Measurements from ENCODE around the gene RTBDN.
A peak's percentile ranks its signal among the peaks of the same experiment; 100 is the strongest.

The RTBDN gene

DNA sequence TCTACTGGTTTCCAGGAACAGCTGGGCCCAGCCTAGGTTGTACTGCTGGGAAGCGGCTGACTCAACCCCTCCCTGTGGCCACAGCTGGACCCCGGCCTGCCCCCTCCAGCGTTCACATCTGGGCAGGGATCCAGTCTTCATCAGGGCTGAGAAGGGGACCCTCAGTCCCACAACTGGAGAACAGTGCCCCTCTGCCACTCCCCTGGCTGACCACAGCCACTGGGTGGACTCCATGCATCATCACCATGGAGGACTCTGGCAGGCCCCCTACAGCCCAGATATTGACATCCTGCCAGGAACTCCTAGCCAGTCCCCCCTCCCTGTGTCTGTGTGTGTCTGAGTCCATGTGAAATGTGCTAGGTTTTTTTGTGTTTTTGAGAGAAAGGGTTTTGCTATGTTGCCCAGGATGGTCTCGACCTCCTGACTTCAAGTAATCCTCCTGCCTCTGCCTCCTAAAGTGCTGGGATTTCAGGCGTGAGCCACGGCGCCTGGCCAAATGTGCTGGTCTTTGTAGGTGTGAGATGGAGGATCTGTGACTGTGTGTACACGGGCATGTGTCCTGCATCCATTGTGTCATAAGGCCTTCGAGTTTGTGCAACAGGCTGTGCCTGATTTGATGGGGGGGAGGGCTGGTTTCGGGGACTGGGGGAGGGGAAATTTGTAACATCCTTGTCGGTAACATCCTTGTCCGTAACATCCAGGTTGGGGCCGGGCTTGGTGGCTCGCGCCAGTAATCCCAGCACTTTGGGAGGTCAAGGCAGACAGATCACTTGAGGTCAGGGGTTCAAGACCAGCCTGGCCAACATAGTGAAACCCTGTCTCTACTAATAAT is 55.0 kb downstream of the RTBDN start:
- TF ChIP-seq, protein P1, sequence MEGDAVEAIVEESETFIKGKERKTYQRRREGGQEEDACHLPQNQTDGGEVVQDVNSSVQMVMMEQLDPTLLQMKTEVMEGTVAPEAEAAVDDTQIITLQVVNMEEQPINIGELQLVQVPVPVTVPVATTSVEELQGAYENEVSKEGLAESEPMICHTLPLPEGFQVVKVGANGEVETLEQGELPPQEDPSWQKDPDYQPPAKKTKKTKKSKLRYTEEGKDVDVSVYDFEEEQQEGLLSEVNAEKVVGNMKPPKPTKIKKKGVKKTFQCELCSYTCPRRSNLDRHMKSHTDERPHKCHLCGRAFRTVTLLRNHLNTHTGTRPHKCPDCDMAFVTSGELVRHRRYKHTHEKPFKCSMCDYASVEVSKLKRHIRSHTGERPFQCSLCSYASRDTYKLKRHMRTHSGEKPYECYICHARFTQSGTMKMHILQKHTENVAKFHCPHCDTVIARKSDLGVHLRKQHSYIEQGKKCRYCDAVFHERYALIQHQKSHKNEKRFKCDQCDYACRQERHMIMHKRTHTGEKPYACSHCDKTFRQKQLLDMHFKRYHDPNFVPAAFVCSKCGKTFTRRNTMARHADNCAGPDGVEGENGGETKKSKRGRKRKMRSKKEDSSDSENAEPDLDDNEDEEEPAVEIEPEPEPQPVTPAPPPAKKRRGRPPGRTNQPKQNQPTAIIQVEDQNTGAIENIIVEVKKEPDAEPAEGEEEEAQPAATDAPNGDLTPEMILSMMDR (IDR thresholded peaks at IDR 0.05; ENCODE audit: extremely low read depth, insufficient read depth, missing control alignments) = peak; percentile 5
- no peak for DNase-seq (ENCODE audit: low spot score)
- in situ Hi-C loops (cut with MboI; ENCODE audit: low pct_unique_long_range_greater_than_20kb, low sequenced_read_pairs, unreplicated experiment) = no loop called here

DNA sequence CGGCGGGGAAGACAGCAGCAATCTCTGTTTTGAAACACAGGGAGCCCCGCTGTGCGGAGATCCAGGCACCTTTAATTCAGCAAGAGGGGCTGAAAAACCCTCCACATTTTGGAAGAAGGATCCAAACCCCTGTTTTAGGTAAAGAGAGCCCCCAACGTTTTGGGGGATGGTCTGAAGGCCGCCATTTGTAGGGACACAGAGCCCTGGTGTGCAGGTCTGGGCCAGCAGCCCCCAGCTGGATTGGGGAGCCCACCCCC is 55.5 kb downstream of the RTBDN start:
- TF ChIP-seq, protein P1 (IDR thresholded peaks at IDR 0.05; ENCODE audit: extremely low read depth, insufficient read depth, missing control alignments) = no peak
- no peak for DNase-seq (ENCODE audit: low spot score)
- in situ Hi-C loops (cut with MboI; ENCODE audit: low pct_unique_long_range_greater_than_20kb, low sequenced_read_pairs, unreplicated experiment) = no loop called here

DNA sequence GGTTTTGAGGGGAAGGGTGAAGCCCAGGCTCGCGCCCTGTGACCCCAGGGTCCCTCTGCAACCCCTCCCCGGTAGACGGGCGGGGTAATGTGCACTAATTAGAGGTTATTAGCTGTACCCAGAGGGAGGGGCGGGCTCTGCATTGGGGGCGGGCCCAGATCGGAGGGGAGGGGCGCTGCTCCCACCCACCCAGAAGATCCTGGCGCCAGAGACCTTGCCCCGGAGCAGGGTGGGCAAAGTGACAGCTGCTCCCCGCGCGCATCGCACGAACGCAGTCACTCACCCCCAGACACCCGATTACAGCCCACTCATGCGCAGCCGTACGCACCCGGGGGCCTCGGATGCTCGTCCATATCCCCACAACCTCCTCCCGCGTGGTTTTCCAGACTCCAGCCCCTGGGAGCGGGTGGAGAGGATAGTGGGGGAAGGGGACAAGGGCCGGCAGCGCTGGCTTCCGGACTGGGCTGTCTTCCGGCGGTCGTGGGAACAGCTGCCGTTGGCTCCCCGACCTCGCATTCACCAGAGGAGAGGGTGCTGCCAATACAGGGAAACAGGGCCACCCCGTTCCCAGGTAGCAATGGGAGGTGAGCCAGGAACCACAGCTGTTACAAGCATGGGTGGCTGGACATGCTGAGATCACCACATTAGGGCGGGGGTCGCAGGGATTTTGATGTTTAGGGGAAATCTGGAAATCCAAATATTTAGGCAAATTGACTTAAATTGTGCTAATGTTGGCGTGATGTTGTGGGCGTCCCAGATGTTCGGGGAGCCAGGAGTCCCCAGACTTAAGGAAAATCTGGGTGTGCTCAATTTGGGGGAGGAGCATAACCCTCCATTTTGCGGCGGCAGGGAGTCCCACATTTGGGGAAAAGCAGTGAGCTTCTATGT is 56.1 kb downstream of the RTBDN start:
- TF ChIP-seq, protein P1 (IDR thresholded peaks at IDR 0.05; ENCODE audit: extremely low read depth, insufficient read depth, missing control alignments) = no peak
- DNase-seq (ENCODE audit: low spot score) = peak; percentile 70
- in situ Hi-C loops (cut with MboI; ENCODE audit: low pct_unique_long_range_greater_than_20kb, low sequenced_read_pairs, unreplicated experiment) = no loop called here

DNA sequence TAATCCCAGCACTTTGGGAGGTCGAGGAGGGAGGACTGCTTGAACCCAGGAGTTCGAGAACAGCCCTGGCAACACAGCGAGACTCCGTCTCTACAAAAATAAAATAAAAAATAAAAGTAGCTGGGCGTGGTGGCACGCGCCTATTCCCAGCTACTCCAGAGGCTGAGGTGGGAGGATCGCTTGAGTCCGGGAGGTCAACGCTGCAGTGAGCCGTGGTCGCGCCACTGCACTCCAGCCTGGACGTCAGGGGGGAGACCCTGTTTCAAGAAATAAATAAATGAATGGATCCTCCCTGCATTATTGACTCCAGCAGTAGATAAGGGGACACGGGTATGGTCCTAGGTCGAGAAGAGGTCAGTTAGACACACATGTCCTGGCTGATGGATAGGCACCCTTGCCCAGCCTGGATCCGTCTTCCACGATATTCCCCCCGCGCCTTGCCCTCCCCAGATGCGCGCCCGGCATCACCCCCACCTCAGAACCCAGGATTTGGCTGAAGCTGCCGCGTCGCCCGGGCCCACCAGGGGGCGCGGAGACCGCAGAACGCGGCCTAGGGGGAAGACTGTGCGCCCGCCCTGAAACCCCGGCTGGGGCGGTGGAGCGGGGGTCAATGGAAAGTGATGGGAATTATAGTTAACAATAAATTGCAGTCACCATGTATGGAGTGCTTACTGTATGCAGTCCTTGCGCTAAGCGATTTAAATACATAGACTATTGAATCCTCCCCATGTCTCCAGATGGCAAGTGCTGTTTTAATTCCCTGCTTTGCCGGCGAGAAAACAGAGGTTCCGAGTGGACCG is 57.0 kb downstream of the RTBDN start:
- DNase-seq (ENCODE audit: low spot score) = peak; percentile 82
- TF ChIP-seq, protein P1 (IDR thresholded peaks at IDR 0.05; ENCODE audit: extremely low read depth, insufficient read depth, missing control alignments) = peak; percentile 96
- in situ Hi-C loops (cut with MboI; ENCODE audit: low pct_unique_long_range_greater_than_20kb, low sequenced_read_pairs, unreplicated experiment) = no loop called here
